Natural killer cell (primary cell): Measurements from ENCODE around the gene KBTBD7. TPM values are rescaled to one million over a fixed set of nuclear protein-coding genes. Genes with fewer than 3 reads are reported as not detected.

Source experiments
- ATAC-seq, 3 donors: fragments of 150-1000 bp in 2 of 3; fragments of 200-7000 bp in 1 of 3; cut with Tn5 transposase; 1 replicate in 1 of 3; 2 replicates in 2 of 3; pipeline ENCODE4 v1.10.0; 2021; ENCODE audit warnings: mild to moderate bottlenecking in 2 of 3, moderate library complexity in 2 of 3
- DNase-seq, 2 donors: peaks; one replicate each; pipeline versions ENCODE4 v3.0.0 to v3.0.0-alpha.2; 2013 to 2021; ENCODE audit warnings: mixed read lengths in 1 of 2
- H3K27ac ChIP-seq: one replicate; pipeline ENCODE4 v1.5.1; 2013; ENCODE audit warnings: mild to moderate bottlenecking, low read length
- H3K27me3 ChIP-seq: one replicate; pipeline ENCODE4 v1.6.1; 2013; ENCODE audit warnings: low read length; ENCODE audit not compliant: control insufficient read depth, insufficient read depth
- H3K36me3 ChIP-seq: one replicate; pipeline ENCODE4 v1.6.1; 2013; ENCODE audit warnings: low read length; ENCODE audit not compliant: control insufficient read depth, insufficient read depth
- H3K4me1 ChIP-seq: one replicate; pipeline ENCODE4 v1.6.1; 2013; ENCODE audit warnings: low read length; ENCODE audit not compliant: control insufficient read depth, insufficient read depth
- H3K4me3 ChIP-seq: one replicate; pipeline ENCODE4 v1.5.1; 2013; ENCODE audit warnings: low read length
- H3K9me3 ChIP-seq: one replicate; pipeline ENCODE4 v1.6.1; 2013; ENCODE audit warnings: low read length; ENCODE audit not compliant: control insufficient read depth, insufficient read depth
- H3K27ac Mint-ChIP-seq, 2 donors: one replicate each; pipeline ENCODE4 v1.8.0; 2022; ENCODE audit warnings: mild to moderate bottlenecking in 2 of 2, mixed read lengths in 2 of 2, moderate library complexity in 1 of 2
- H3K27me3 Mint-ChIP-seq, 2 donors: one replicate each; pipeline ENCODE4 v1.8.0; 2022; ENCODE audit warnings: low read depth in 2 of 2, mixed read lengths in 2 of 2
- H3K36me3 Mint-ChIP-seq: one replicate; pipeline ENCODE4 v1.8.0; 2022; ENCODE audit warnings: mixed read lengths
- H3K4me1 Mint-ChIP-seq, 2 donors: one replicate each; pipeline ENCODE4 v1.8.0; 2022; ENCODE audit warnings: mixed read lengths in 2 of 2
- H3K4me3 Mint-ChIP-seq: one replicate; pipeline ENCODE4 v1.8.0; 2022; ENCODE audit warnings: mild to moderate bottlenecking, moderate library complexity, mixed read lengths
- H3K9me3 Mint-ChIP-seq, 2 donors: one replicate each; pipeline ENCODE4 v1.8.0; 2022; ENCODE audit warnings: mixed read lengths in 2 of 2
- WGBS: methylation state at CpG from one replicate; pipeline ENCODE4 v1.1.7; 2013; ENCODE audit warnings: missing lambda C conversion rate; ENCODE audit not compliant: insufficient coverage; 5-methylcytosine and 5-hydroxymethylcytosine counted together
- intact Hi-C: fragments of 100-400 bp; cut with micrococcal nuclease; formaldehyde crosslinking; loops from one replicate; pipeline ENCODE4 v1.14.2; 2022
- total RNA-seq, 4 donors: library from RNA; stranded (reverse); fragments of 120-200 nt in 1 of 4; gene quantifications; one replicate each; pipeline versions ENCODE4 v1.2.3 to v1.2.4, GENCODE V29; 2013 to 2022
- TF ChIP-seq, protein P1 (sequence below): fragments of 200-600 bp; IDR thresholded peaks from one replicate; pipeline ENCODE4 v1.8.0; 2022; ENCODE audit warnings: antibody characterized with exemption

Gene KBTBD7
- total RNA-seq, 3 donors from 2014 or later (not counting 1 experiment from before 2014, with no cell fraction given), result 2.1 to 4.1 (median 3.8) TPM

DNA sequence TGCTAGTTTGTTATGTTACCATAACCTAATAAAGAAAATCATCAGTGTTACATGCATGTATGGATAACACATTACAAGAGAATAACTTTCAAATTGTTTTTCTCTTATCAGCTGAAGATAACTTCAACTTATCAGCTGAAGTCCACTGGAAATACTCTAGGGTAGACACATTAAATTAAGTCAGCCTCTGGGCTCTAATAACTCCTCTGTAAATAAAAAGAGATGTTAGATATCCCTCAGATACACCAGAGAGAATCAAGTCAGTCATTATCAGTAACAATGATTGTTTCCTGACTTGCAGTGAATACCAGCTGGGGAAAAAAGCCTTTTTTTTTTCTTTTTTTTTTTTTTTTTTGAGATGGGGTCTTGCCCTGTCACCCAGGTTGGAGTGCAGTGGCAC, 1.6 kb upstream of the KBTBD7 start:
- H3K9me3 ChIP-seq, result no peaks in the 10 kb centered on the region
- H3K36me3 ChIP-seq, result no peaks in the 10 kb centered on the region
- H3K27me3 ChIP-seq, result no peaks in the 10 kb centered on the region
- H3K27ac ChIP-seq, result no peak overlapping the region
- ATAC-seq (no peak), DNase-seq (no peak)
- H3K36me3 Mint-ChIP-seq, result no peaks in the 10 kb centered on the region
- no peak overlapping the region for H3K27ac Mint-ChIP-seq
- H3K4me1 Mint-ChIP-seq, result peaks cover 24 to 26% of the 10 kb centered on the region in 2 donors
- H3K4me1 ChIP-seq, result peaks cover 12% of the 10 kb centered on the region
- TF ChIP-seq, protein P1, sequence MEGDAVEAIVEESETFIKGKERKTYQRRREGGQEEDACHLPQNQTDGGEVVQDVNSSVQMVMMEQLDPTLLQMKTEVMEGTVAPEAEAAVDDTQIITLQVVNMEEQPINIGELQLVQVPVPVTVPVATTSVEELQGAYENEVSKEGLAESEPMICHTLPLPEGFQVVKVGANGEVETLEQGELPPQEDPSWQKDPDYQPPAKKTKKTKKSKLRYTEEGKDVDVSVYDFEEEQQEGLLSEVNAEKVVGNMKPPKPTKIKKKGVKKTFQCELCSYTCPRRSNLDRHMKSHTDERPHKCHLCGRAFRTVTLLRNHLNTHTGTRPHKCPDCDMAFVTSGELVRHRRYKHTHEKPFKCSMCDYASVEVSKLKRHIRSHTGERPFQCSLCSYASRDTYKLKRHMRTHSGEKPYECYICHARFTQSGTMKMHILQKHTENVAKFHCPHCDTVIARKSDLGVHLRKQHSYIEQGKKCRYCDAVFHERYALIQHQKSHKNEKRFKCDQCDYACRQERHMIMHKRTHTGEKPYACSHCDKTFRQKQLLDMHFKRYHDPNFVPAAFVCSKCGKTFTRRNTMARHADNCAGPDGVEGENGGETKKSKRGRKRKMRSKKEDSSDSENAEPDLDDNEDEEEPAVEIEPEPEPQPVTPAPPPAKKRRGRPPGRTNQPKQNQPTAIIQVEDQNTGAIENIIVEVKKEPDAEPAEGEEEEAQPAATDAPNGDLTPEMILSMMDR, result no peak
- no peak overlapping the region for H3K4me3 ChIP-seq
- H3K27me3 Mint-ChIP-seq, result no peaks in the 10 kb centered on the region
- H3K9me3 Mint-ChIP-seq, result no peaks in the 10 kb centered on the region
- no peak overlapping the region for H3K4me3 Mint-ChIP-seq
- intact Hi-C loops, result no loop called here

DNA sequence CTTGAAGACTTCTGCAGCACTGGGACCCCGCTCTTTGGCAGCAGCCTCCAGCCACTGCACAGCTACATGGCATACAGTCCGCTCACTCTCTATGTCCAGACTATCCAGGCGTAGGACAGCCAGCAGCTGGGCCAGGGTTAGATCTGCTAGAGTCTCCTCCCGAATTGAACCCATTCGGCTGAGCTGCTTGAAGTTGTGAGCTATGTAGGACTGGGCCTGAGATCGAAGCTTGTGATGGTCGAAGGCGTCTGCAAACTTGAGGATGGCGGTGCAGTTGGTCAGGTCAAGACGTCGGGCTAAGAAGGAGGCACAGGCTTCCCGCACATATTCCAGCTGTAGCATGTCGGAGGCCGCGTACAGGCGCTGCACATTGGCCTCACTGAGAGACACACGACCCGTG, 900 bp downstream of the KBTBD7 start:
- intact Hi-C loops, result no loop called here
- Mint-ChIP-seq H3K4me1 (peaks cover 26 to 28% of the 10 kb centered on the region in 2 donors), H3K9me3 (no peaks in the 10 kb centered on the region)

DNA sequence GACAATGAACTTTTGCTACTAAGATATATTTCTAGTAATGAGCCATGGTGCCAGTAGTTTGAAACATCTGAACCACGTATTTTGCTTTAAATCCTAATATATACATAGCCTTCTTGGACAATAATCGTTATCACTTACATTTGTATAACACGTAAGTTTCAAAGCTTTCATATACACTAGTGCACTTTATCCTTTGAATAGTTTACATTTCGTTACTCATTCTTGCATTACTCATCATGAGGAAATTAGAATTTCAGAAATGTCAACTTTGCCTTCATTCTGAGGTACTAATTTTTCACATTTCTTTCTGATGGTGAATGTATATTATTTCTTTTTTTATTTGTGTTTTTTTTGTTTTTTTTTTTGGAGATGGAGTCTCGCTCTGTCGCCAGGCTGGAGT, 5.8 kb downstream of the KBTBD7 start:
- ATAC-seq (no peak), DNase-seq (no peak)
- 100% methylated on average over 5 of the region's 6 CpGs for WGBS

More for the DNA sequence above, 900 bp downstream of the KBTBD7 start:
- WGBS, result 98% methylated on average over 18 of the region's 18 CpGs
- no peaks in the 10 kb centered on the region for H3K27me3 ChIP-seq
- H3K27me3 Mint-ChIP-seq, result no peaks in the 10 kb centered on the region
- H3K36me3 Mint-ChIP-seq, result no peaks in the 10 kb centered on the region
- TF ChIP-seq, protein P1, result no peak
- no peak overlapping the region for H3K27ac ChIP-seq
- ATAC-seq (no peak), DNase-seq (no peak)
- H3K4me3 Mint-ChIP-seq, result peak overlapping the region; percentile 97
- H3K4me3 ChIP-seq, result no peak overlapping the region
- no peaks in the 10 kb centered on the region for H3K36me3 ChIP-seq
- peaks cover 12% of the 10 kb centered on the region for H3K4me1 ChIP-seq
- no peaks in the 10 kb centered on the region for H3K9me3 ChIP-seq
- H3K27ac Mint-ChIP-seq, result peak overlapping the region in 1 of 2 donors; percentile 93

DNA sequence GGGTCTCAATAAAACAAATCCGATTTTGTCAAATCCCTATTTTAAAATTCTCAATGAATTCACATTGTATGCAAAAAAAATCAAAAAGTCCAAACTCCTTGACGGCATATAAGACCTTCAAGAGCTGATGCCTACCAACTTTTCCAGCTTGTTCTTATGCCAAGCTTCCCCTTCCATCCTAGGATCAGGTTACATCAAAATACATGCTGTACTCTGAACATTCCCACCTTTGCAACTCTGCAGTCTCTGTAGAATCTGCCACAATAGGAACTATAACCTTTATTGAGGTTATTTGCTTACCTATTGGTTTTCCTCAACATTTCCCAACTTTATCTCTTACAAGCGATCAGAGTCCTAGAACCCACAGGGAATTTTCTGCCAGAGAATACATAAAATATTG, 7.9 kb downstream of the KBTBD7 start:
- Mint-ChIP-seq H3K27me3 (no peaks in the 10 kb centered on the region), H3K4me3 (no peak overlapping the region), H3K36me3 (no peaks in the 10 kb centered on the region), H3K27ac (no peak overlapping the region), H3K9me3 (no peaks in the 10 kb centered on the region), H3K4me1 (peaks cover 0 to 6% of the 10 kb centered on the region in 2 donors)
- no peak overlapping the region for H3K27ac ChIP-seq
- TF ChIP-seq, protein P1, result no peak
- WGBS, result 95% methylated on average over 3 of the region's 3 CpGs
- no peak for ATAC-seq
- no peaks in the 10 kb centered on the region for H3K9me3 ChIP-seq
- no peaks in the 10 kb centered on the region for H3K4me1 ChIP-seq
- H3K36me3 ChIP-seq, result no peaks in the 10 kb centered on the region
- H3K27me3 ChIP-seq, result no peaks in the 10 kb centered on the region
- intact Hi-C loops, result no loop called here
- no peak overlapping the region for H3K4me3 ChIP-seq
- no peak for DNase-seq

More for the DNA sequence above, 5.8 kb downstream of the KBTBD7 start:
- no peaks in the 10 kb centered on the region for H3K27me3 ChIP-seq
- no peaks in the 10 kb centered on the region for H3K36me3 ChIP-seq
- Mint-ChIP-seq H3K4me1 (peaks cover 14 to 18% of the 10 kb centered on the region in 2 donors), H3K27me3 (no peaks in the 10 kb centered on the region), H3K27ac (no peak overlapping the region), H3K36me3 (no peaks in the 10 kb centered on the region), H3K4me3 (no peak overlapping the region), H3K9me3 (no peaks in the 10 kb centered on the region)
- H3K4me3 ChIP-seq, result no peak overlapping the region
- TF ChIP-seq, protein P1, result no peak
- H3K4me1 ChIP-seq, result peaks cover 4% of the 10 kb centered on the region
- no peak overlapping the region for H3K27ac ChIP-seq
- H3K9me3 ChIP-seq, result no peaks in the 10 kb centered on the region
- intact Hi-C loops, result no loop called here
